H1 (cell line): ENCODE results near the gene RS1. TPM values are rescaled to one million over a fixed set of nuclear protein-coding genes. Genes with fewer than 3 reads are reported as not detected.

Source experiments
- CTCF ChIA-PET: fragments of 300-600 bp; sonication (Branson Sonifier 250); formaldehyde crosslinking; loops from one replicate; lab custom pipeline; 2021; ENCODE audit not compliant: partially characterized antibody; lab: Charles Lee
- POLR2A ChIA-PET: fragments of 300-600 bp; sonication (Branson Sonifier 250); formaldehyde crosslinking; loops from one replicate; lab custom pipeline; 2021; ENCODE audit warnings: inconsistent platforms; ENCODE audit not compliant: partially characterized antibody; lab: Charles Lee
- DNase-seq, 2 experiments: peaks; one replicate each; pipeline versions ENCODE4 v3.0.0 to v3.0.0-alpha.2; 2010 to 2022; ENCODE audit warnings: low spot score in 2 of 2, low read depth in 1 of 2, mixed read lengths in 1 of 2
- FAIRE-seq: peaks from 2 replicates; lab custom pipeline; 2011; peaks lifted over from hg19 to GRCh38; lab: Jason Lieb, UNC
- H2AFZ ChIP-seq: 2 replicates; pipeline ENCODE4 v1.8.1; 2012; ENCODE audit warnings: low read length, inconsistent platforms
- H2AK5ac ChIP-seq: 2 replicates; pipeline ENCODE4 v1.6.1; 2013; ENCODE audit warnings: low read depth, low read length
- H2BK120ac ChIP-seq: replicated peaks from 2 replicates; pipeline ENCODE3; 2013; ENCODE audit warnings: low read depth, low read length, inconsistent platforms
- H2BK12ac ChIP-seq: 2 replicates; pipeline ENCODE4 v1.6.1; 2013; ENCODE audit warnings: low read depth, low read length
- H2BK15ac ChIP-seq: 2 replicates; pipeline ENCODE4 v1.6.1; 2013; ENCODE audit warnings: low read length
- H2BK20ac ChIP-seq: 2 replicates; pipeline ENCODE4 v1.6.1; 2013; ENCODE audit warnings: low read length
- H2BK5ac ChIP-seq: 2 replicates; pipeline ENCODE4 v1.6.1; 2013; ENCODE audit warnings: low read depth, low read length
- H3K14ac ChIP-seq: 2 replicates; pipeline ENCODE4 v1.6.1; 2013; ENCODE audit warnings: inconsistent platforms; ENCODE audit not compliant: insufficient read length
- H3K18ac ChIP-seq: 2 replicates; pipeline ENCODE4 v1.6.1; 2013; ENCODE audit warnings: low read length; ENCODE audit errors: extremely low read depth
- H3K23ac ChIP-seq: 2 replicates; pipeline ENCODE4 v1.6.1; 2013; ENCODE audit warnings: inconsistent platforms; ENCODE audit not compliant: insufficient read length
- H3K23me2 ChIP-seq: 2 replicates; pipeline ENCODE4 v1.6.1; 2013; ENCODE audit warnings: low read depth, low read length
- H3K27ac ChIP-seq: 2 replicates; pipeline ENCODE4 v1.6.1; 2011; ENCODE audit warnings: low read depth, low read length, inconsistent platforms
- H3K27me3 ChIP-seq, 4 experiments: replicated peaks in 1 of 4; 1 replicate in 1 of 4; 2 replicates in 3 of 4; pipeline versions ENCODE4 v1.6.1 to v1.8.1; 2011 to 2013; ENCODE audit warnings: low read length in 3 of 4, mild to moderate bottlenecking in 3 of 4, inconsistent platforms in 2 of 4, mixed read lengths in 2 of 4, moderate library complexity in 1 of 4; ENCODE audit not compliant: control insufficient read depth in 3 of 4, insufficient read depth in 3 of 4; ENCODE audit errors: extremely low read depth in 1 of 4
- H3K36me3 ChIP-seq, 4 experiments: 2 replicates each; pipeline versions ENCODE4 v1.6.1 to v1.8.1; 2011 to 2013; ENCODE audit warnings: mild to moderate bottlenecking in 4 of 4, low read length in 3 of 4, moderate library complexity in 2 of 4, control low read depth in 1 of 4, inconsistent platforms in 1 of 4; ENCODE audit not compliant: insufficient read depth in 4 of 4, control insufficient read depth in 2 of 4
- H3K4ac ChIP-seq: replicated peaks from 2 replicates; pipeline ENCODE3; 2013; ENCODE audit warnings: low read length, low read depth, mixed read lengths, inconsistent platforms; ENCODE audit not compliant: insufficient read length
- H3K4me1 ChIP-seq, 4 experiments: replicated peaks in 1 of 4; 1 replicate in 1 of 4; 2 replicates in 3 of 4; pipeline versions ENCODE4 v1.6.1 to v1.8.1; 2011 to 2013; ENCODE audit warnings: low read length in 3 of 4, inconsistent platforms in 2 of 4, mixed read lengths in 1 of 4; ENCODE audit not compliant: insufficient read depth in 4 of 4, control insufficient read depth in 3 of 4
- H3K4me2 ChIP-seq, 2 experiments: 2 replicates each; pipeline versions ENCODE4 v1.6.1 to v1.8.1; 2011 to 2013; ENCODE audit warnings: low read depth in 2 of 2, low read length in 2 of 2, control low read depth in 1 of 2, inconsistent platforms in 1 of 2, mild to moderate bottlenecking in 1 of 2; ENCODE audit not compliant: insufficient read depth in 1 of 2
- H3K4me3 ChIP-seq, 4 experiments: fragments of 200-600, 300-600 bp in 1 of 4; sonication (generic), shearing (Covaris generic), sonication (Bioruptor Twin) in 1 of 4; 2 replicates each; pipeline versions ENCODE4 v1.5.1 to v1.8.1; 2011 to 2016; ENCODE audit warnings: low read length in 4 of 4, low read depth in 3 of 4, control low read depth in 2 of 4, inconsistent platforms in 2 of 4, mild to moderate bottlenecking in 2 of 4, mixed read lengths in 1 of 4, moderate library complexity in 1 of 4; ENCODE audit not compliant: insufficient read depth in 2 of 4; ENCODE audit errors: extremely low read depth in 1 of 4
- H3K56ac ChIP-seq: replicated peaks from 2 replicates; pipeline ENCODE3; 2013; ENCODE audit warnings: low read depth, mild to moderate bottlenecking, mixed read lengths, low read length, inconsistent platforms; ENCODE audit not compliant: insufficient read length
- H3K79me1 ChIP-seq: 2 replicates; pipeline ENCODE4 v1.6.1; 2013; ENCODE audit warnings: low read depth, low read length, control low read depth
- H3K79me2 ChIP-seq, 2 experiments: 2 replicates each; pipeline versions ENCODE4 v1.6.1 to v1.8.1; 2012 to 2013; ENCODE audit warnings: low read length in 2 of 2, mild to moderate bottlenecking in 2 of 2, inconsistent platforms in 1 of 2; ENCODE audit not compliant: insufficient read depth in 2 of 2, control insufficient read depth in 1 of 2
- H3K9ac ChIP-seq, 4 experiments: replicated peaks in 1 of 4; 1 replicate in 1 of 4; 2 replicates in 3 of 4; pipeline versions ENCODE4 v1.6.1 to v1.8.1; 2011 to 2013; ENCODE audit warnings: low read depth in 3 of 4, low read length in 3 of 4, control low read depth in 2 of 4, mild to moderate bottlenecking in 2 of 4, moderate library complexity in 2 of 4, inconsistent platforms in 1 of 4; ENCODE audit errors: extremely low read depth in 1 of 4
- H3K9me3 ChIP-seq, 2 experiments: 2 replicates each; pipeline versions ENCODE4 v1.6.1 to v1.8.1; 2012 to 2013; ENCODE audit warnings: mild to moderate bottlenecking in 2 of 2, moderate library complexity in 2 of 2, control low read depth in 1 of 2, inconsistent platforms in 1 of 2, low read depth in 1 of 2, low read length in 1 of 2, mixed read lengths in 1 of 2; ENCODE audit not compliant: insufficient read depth in 2 of 2
- H4K20me1 ChIP-seq, 2 experiments: replicated peaks in 1 of 2; 2 replicates each; pipeline versions ENCODE3 to v1.8.1; 2011 to 2013; ENCODE audit warnings: inconsistent platforms in 2 of 2, low read length in 2 of 2, mild to moderate bottlenecking in 1 of 2; ENCODE audit not compliant: insufficient read depth in 2 of 2, control insufficient read depth in 1 of 2
- H4K5ac ChIP-seq: 2 replicates; pipeline ENCODE4 v1.6.1; 2013; ENCODE audit warnings: low read length, low read depth, mixed read lengths, inconsistent platforms; ENCODE audit not compliant: insufficient read length
- H4K8ac ChIP-seq: 2 replicates; pipeline ENCODE4 v1.8.0; 2013; ENCODE audit warnings: mild to moderate bottlenecking, moderate library complexity, low read length, inconsistent platforms; ENCODE audit not compliant: insufficient read depth; ENCODE audit errors: extremely low read depth
- H4K91ac ChIP-seq: replicated peaks from 2 replicates; pipeline ENCODE3; 2013; ENCODE audit warnings: low read length, mixed read lengths, inconsistent platforms; ENCODE audit not compliant: insufficient read length
- KDM4A ChIP-seq: IDR thresholded peaks from one replicate; pipeline ENCODE4 v1.7.1; 2012; ENCODE audit warnings: low read depth, mild to moderate bottlenecking, moderate library complexity, low read length, inconsistent platforms; ENCODE audit not compliant: severe bottlenecking
- KDM5A ChIP-seq: fragments of 200-600 bp; IDR thresholded peaks from 2 replicates; pipeline ENCODE4 v1.7.1; 2012; ENCODE audit warnings: mild to moderate bottlenecking, low read length, inconsistent platforms, mixed read lengths
- MAFK ChIP-seq: IDR thresholded peaks from 2 replicates; pipeline ENCODE4 v1.6.1; 2012; ENCODE audit warnings: low read depth, mild to moderate bottlenecking, improper control_type of control experiment, low read length
- NANOG ChIP-seq: IDR thresholded peaks from 2 replicates; pipeline ENCODE4 v1.6.1; 2011; ENCODE audit warnings: low read length, low read depth, mild to moderate bottlenecking, inconsistent platforms; ENCODE audit not compliant: insufficient read depth, poor library complexity, severe bottlenecking
- PHF8 ChIP-seq: fragments of 200-600 bp; sonication (generic); conservative IDR thresholded peaks from 2 replicates; pipeline ENCODE4 v1.7.1; 2012; ENCODE audit warnings: low read depth, mild to moderate bottlenecking, inconsistent platforms, low read length, moderate library complexity
- POLR2AphosphoS5 ChIP-seq: IDR thresholded peaks from 2 replicates; pipeline ENCODE4 v1.6.1; 2011; ENCODE audit warnings: low read depth, low read length
- RXRA ChIP-seq: IDR thresholded peaks from 2 replicates; pipeline ENCODE4 v1.6.1; 2011; ENCODE audit warnings: low read depth, mild to moderate bottlenecking, low read length, moderate library complexity; ENCODE audit not compliant: insufficient read depth
- SIN3A ChIP-seq, 2 experiments: IDR thresholded peaks in 1 of 2; conservative IDR thresholded peaks in 1 of 2; 2 replicates each; pipeline ENCODE4 v1.6.1; 2011 to 2012; ENCODE audit warnings: low read length in 2 of 2, improper control_type of control experiment in 1 of 2, low read depth in 1 of 2, mild to moderate bottlenecking in 1 of 2
- SP2 ChIP-seq: IDR thresholded peaks from 2 replicates; pipeline ENCODE4 v1.6.1; 2012; ENCODE audit warnings: mild to moderate bottlenecking, low read length, inconsistent platforms
- WGBS, 2 experiments: shearing (Covaris generic) in 1 of 2; methylation state at CpG; one replicate each; pipeline versions ENCODE4 v1.1.6 to v1.1.7; 2013 to 2015; ENCODE audit warnings: low lambda C conversion rate in 2 of 2, mixed read lengths in 2 of 2, inconsistent platforms in 1 of 2, low coverage in 1 of 2, missing lambda C conversion rate in 1 of 2; ENCODE audit not compliant: insufficient replicate concordance in 2 of 2, insufficient coverage in 1 of 2, insufficient read length in 1 of 2; ENCODE audit errors: extremely low coverage in 1 of 2, missing lambda C conversion rate in 1 of 2; 5-methylcytosine and 5-hydroxymethylcytosine counted together
- polyA plus RNA-seq, 7 experiments: library from polyadenylated mRNA; depleted of rRNA in 3 of 7; stranded (reverse) in 5 of 7; unstranded in 2 of 7; fragments of >200 nt in 5 of 7; fragments of 200-250 nt in 2 of 7; gene quantifications; 1 replicate in 5 of 7; 2 replicates in 1 of 7; 4 replicates in 1 of 7; pipeline versions ENCODE4 v1.2.1 to v1.2.3, GENCODE V29; 2011 to 2013; ENCODE audit warnings: missing spikeins in 2 of 7, mixed read lengths in 2 of 7
- total RNA-seq: library from RNA; stranded (reverse); fragmentation: NEBNext Ultra II Directional; extraction: Animal tissue kit (Norgen Biotek cat#: 25700); gene quantifications from 2 replicates; pipeline ENCODE4 v1.2.1, GENCODE V29; 2021
- TF ChIP-seq, protein P1 (sequence below): IDR thresholded peaks from 2 replicates; pipeline ENCODE4 v1.6.1; 2012; ENCODE audit warnings: inconsistent platforms
- TF ChIP-seq, protein P2 (sequence below), 3 experiments: IDR thresholded peaks; 1 replicate in 2 of 3; 2 replicates in 1 of 3; pipeline versions ENCODE4 v1.5.1 to v1.6.1; 2011; ENCODE audit warnings: low read length in 3 of 3, mild to moderate bottlenecking in 3 of 3, inconsistent platforms in 2 of 3, low read depth in 1 of 3, moderate library complexity in 1 of 3; ENCODE audit not compliant: insufficient read depth in 1 of 3; ENCODE audit errors: control extremely low read depth in 1 of 3

Gene RS1
- total and polyA plus RNA-seq, 2 of the 8 experiments (the other 6 are each of a cell fraction or from before 2014, with no cell fraction given), result 0.03 TPM; not detected in 1

DNA sequence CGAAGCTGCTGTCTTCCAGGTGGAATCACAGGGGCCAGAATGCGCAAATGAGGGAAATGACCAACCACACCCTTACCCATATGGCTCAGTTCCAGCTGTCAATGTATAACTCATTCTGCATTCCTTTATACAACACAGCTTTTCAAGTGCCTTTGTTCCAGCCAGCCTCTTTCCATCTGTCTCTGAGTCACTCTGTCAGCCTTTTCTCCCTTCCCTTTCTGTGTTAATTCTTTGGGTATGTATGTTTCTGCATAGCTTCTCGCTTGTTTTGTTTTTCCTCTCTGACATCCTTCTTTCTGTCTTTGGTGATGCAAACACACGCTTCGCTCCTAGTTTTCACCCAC is 54.5 kb downstream of the RS1 start:
- POLR2A ChIA-PET, result no interaction called here
- TF ChIP-seq KDM5A (no peak), RXRA (no peak), MAFK (no peak), SIN3A (conservative IDR thresholded peaks at IDR 0.05 in 1 of 2, IDR thresholded peaks at IDR 0.05 in 1 of 2; ENCODE audit: low read depth in 1 of 2, low read length in 2 of 2) (no peak), POLR2AphosphoS5 (no peak), SP2 (no peak), PHF8 (no peak), KDM4A (no peak), NANOG (no peak)
- TF ChIP-seq, protein P1, sequence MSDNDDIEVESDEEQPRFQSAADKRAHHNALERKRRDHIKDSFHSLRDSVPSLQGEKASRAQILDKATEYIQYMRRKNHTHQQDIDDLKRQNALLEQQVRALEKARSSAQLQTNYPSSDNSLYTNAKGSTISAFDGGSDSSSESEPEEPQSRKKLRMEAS, result no peak
- TF ChIP-seq, protein P2, sequence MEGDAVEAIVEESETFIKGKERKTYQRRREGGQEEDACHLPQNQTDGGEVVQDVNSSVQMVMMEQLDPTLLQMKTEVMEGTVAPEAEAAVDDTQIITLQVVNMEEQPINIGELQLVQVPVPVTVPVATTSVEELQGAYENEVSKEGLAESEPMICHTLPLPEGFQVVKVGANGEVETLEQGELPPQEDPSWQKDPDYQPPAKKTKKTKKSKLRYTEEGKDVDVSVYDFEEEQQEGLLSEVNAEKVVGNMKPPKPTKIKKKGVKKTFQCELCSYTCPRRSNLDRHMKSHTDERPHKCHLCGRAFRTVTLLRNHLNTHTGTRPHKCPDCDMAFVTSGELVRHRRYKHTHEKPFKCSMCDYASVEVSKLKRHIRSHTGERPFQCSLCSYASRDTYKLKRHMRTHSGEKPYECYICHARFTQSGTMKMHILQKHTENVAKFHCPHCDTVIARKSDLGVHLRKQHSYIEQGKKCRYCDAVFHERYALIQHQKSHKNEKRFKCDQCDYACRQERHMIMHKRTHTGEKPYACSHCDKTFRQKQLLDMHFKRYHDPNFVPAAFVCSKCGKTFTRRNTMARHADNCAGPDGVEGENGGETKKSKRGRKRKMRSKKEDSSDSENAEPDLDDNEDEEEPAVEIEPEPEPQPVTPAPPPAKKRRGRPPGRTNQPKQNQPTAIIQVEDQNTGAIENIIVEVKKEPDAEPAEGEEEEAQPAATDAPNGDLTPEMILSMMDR (IDR thresholded peaks at IDR 0.05; ENCODE audit: control extremely low read depth in 1 of 3, insufficient read depth in 1 of 3, low read depth in 1 of 3, low read length in 3 of 3), result no peak

More for the DNA sequence above, 54.5 kb downstream of the RS1 start:
- CTCF ChIA-PET, result interaction anchor here (0.6 to 1.3 kb wide), 4 partner anchors 59 to 273 kb away, joined by 3 to 4 read pairs (median 3); no protein-coding TSS in a partner anchor
- no peak for DNase-seq
- H2BK5ac ChIP-seq, result no peak overlapping the region
- no peaks in the 10 kb centered on the region for H3K79me2 ChIP-seq
- no peak overlapping the region for H2BK120ac ChIP-seq
- no peak overlapping the region for H3K14ac ChIP-seq
- H2AK5ac ChIP-seq, result no peak overlapping the region
- no peak overlapping the region for H3K56ac ChIP-seq
- H3K4me3 ChIP-seq, result no peak overlapping the region
- H4K91ac ChIP-seq, result no peak overlapping the region
- peaks cover 0 to 1% of the 10 kb centered on the region in 2 experiments for H4K20me1 ChIP-seq
- no peak overlapping the region for H4K5ac ChIP-seq
- no peaks in the 10 kb centered on the region for H3K27me3 ChIP-seq
- H2AFZ ChIP-seq, result no peak overlapping the region
- no peak overlapping the region for H3K23ac ChIP-seq
- H3K36me3 ChIP-seq, result peaks cover 0 to 3% (median 0%) of the 10 kb centered on the region in 4 experiments; a peak in 2 of 8 replicates
- no peak overlapping the region for H3K9ac ChIP-seq
- H3K4ac ChIP-seq, result no peak overlapping the region
- FAIRE-seq, result no peak
- H3K4me1 ChIP-seq, result no peaks in the 10 kb centered on the region
- no peak overlapping the region for H3K27ac ChIP-seq
- no peaks in the 10 kb centered on the region for H3K9me3 ChIP-seq
- no peak overlapping the region for H2BK12ac ChIP-seq
- H3K79me1 ChIP-seq, result no peaks in the 10 kb centered on the region
- H4K8ac ChIP-seq, result no peak overlapping the region
- no peaks in the 10 kb centered on the region for H3K23me2 ChIP-seq
- no peak overlapping the region for H2BK20ac ChIP-seq
- no peak overlapping the region for H3K18ac ChIP-seq
- 71% methylated on average over 2 of the region's 5 CpGs; no CpG with 5 or more reads in 1 of the 2 experiments for WGBS, 2 experiments
- no peak overlapping the region for H3K4me2 ChIP-seq
- H2BK15ac ChIP-seq, result no peak overlapping the region
